ENCODE results near the gene TEF.
"Not testable (repeated sequence)": the region's sequence is repeated elsewhere in the genome, so short reads cannot be mapped to it uniquely, and the experiment has no call there.

Gene TEF

GRCh38 chr22:41436322-41437113, 54.8 kb downstream of the TEF start:
- TF ChIP-seq, protein P1, sequence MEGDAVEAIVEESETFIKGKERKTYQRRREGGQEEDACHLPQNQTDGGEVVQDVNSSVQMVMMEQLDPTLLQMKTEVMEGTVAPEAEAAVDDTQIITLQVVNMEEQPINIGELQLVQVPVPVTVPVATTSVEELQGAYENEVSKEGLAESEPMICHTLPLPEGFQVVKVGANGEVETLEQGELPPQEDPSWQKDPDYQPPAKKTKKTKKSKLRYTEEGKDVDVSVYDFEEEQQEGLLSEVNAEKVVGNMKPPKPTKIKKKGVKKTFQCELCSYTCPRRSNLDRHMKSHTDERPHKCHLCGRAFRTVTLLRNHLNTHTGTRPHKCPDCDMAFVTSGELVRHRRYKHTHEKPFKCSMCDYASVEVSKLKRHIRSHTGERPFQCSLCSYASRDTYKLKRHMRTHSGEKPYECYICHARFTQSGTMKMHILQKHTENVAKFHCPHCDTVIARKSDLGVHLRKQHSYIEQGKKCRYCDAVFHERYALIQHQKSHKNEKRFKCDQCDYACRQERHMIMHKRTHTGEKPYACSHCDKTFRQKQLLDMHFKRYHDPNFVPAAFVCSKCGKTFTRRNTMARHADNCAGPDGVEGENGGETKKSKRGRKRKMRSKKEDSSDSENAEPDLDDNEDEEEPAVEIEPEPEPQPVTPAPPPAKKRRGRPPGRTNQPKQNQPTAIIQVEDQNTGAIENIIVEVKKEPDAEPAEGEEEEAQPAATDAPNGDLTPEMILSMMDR (IDR thresholded peaks at IDR 0.05; ENCODE audit: low read depth, low read length) = no peak
- H3K4me3 ChIP-seq (ENCODE audit: low read depth, low read length) = no peak overlapping the region

- H3K4me3 ChIP-seq (ENCODE audit: low read depth, low read length) = no peak overlapping the region
- TF ChIP-seq, protein P1 (IDR thresholded peaks at IDR 0.05; ENCODE audit: low read depth, low read length) = no peak
These were observed 55.5 kb downstream of the TEF start for GRCh38 chr22:41437198-41437597.

DNA sequence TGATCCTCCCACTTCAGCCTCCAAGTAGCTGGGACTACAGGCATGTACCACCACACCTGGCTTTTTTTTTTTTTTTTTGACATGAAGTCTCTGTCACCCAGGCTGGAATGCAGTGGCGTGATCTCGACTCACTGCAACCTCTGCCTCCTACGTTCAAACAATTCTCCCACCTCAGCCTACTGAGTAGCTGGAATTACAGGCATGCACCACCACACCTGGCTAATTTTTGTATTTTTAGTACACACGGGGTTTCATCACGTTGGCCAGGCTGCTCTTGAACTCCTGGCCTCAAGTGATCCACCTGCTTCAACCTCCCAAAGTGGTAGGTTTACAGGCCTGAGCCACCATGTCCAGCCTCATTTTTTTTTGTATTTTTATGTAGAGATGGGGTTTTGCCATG, 58.8 kb downstream of the TEF start:
- H3K4me3 ChIP-seq (ENCODE audit: low read depth, low read length) = not testable (repeated sequence)

DNA sequence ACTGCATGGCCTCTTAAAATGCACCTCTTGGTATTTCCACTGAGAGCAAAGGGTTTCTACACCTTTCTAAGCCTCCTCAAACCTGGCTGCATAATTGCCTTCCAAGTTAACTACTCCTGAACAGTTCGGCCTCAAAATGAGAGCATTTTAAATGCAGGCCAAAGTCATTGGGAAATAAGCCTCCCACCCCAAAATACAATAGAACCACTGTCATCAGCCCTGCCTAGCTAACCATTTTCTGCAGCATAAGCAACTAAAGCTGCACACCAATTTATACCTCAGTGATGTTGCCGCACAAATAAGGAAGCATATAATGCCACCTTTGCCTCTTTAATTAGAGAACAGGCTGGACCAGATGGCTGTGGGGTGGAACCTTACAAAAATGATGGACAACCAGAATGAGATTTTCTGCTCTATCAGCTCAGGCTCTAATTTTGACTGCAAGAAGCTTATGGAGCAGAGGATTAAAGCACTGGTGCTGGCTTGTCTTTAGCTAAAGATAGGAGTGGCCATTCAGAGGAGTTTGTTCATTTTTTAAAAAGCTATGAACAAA, 60.6 kb downstream of the TEF start:
- no peak overlapping the region for H3K4me3 ChIP-seq (ENCODE audit: low read depth, low read length)
- TF ChIP-seq, protein P1 (IDR thresholded peaks at IDR 0.05; ENCODE audit: low read depth, low read length) = no peak

DNA sequence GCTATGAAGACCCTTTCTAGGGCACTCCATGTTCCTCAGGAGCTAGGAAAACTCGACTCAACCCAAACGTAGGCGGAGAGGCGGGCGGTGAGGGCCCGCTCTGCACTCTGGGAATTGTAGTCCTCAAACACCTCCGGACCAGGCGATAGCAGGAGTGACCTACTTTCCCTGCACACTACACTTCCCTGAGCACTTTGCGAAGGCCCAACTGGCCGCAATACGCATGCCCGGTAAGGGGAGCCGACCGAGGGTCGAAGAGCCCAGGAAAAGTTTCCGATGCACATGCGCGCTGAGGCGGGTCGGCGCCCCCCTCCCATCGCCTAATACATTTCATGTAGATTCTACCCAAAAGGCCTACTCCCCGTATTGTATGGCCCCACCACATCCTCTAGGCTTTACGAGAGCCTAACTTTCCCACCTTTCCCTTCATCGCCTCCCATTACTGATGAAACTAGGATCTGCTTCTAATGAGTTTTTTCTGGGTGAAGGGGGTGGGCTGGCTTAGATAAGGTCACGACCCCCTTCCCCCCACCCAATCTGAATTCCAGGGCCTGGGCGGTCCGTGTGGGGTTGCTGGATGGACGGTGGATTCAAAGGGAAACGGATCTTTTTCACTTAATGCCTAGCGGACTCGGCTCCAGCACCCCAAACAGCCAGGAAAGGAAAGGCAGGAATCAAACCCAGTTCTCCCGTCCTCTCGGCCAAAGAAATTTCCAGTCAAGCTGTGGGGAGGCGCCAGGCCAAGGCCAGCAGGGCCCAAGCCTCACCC, 62.8 kb downstream of the TEF start:
- TF ChIP-seq, protein P1 (IDR thresholded peaks at IDR 0.05; ENCODE audit: low read depth, low read length) = no peak
- H3K4me3 ChIP-seq (ENCODE audit: low read depth, low read length) = peak overlapping the region; percentile 85

DNA sequence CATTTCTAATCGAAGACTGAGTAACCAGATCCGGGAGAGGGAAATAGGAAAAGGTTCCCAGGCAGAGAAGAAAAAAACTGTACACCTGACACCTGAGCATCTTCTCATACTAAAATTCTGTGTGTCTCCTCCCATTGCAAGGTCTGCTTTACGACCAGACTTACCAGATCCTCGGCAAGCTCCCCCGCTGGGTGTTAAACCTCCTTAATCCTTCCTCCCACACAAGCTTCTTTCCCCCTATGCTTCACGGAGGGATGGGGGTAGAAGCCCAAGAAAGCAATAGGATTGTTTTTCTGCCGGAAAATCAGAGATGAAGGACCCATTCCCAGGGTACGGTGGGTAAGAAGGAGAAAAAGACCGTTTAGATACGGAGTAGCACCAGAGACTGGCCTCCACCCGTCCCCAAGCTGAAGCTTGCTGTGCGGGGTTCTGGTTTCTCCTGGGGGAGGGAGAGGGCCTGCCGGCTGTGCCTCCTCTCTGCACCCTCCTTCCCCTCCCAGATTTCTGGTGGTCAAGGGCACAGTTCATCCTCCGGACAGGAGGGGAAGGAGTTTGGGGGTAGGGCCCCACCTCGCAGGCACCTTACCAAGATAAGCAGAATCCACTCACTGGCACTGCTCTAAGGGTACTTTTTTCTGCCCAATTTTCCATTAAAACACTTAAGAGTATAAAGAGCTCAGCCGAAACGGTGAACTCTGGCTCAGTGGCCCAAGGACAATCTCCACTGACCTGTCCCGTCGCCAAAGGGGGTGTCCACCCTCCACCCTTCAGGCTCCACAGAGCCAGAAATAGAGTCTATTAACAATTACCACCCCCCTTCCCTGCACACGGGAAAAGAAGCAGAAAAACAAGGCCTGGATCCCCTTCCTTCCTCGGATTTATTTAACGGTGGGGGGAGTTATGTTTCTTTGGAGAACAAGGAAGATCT, 63.7 kb downstream of the TEF start:
- TF ChIP-seq, protein P1 (IDR thresholded peaks at IDR 0.05; ENCODE audit: low read depth, low read length) = no peak
- peak overlapping the region; percentile 85 for H3K4me3 ChIP-seq (ENCODE audit: low read depth, low read length)

DNA sequence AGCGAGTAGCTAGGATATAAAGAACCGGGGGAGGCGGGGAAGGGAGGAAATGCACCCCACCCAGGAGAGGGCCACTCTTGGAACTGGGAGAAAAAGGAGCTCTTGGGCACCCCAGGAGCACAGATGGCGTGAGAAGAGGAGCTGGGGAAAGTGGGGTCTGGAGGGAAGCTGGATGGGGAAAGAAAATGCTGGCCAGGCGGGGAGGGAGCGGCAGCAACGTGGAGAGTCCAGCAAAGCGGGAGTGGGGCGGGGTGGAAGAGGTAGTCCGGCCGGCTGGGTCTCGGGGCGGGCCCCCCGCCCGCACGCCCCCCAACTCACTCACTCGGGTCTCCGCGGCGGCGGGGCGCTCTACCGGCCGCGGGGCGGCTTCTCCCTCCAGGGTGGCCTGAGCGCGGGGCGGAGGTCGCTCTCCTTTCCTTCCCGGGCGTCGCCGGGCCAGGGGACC, 64.3 kb downstream of the TEF start:
- peak overlapping the region; percentile 85 for H3K4me3 ChIP-seq (ENCODE audit: low read depth, low read length)
- TF ChIP-seq, protein P1 (IDR thresholded peaks at IDR 0.05; ENCODE audit: low read depth, low read length) = no peak
